GM19397 (cell line): ENCODE measurements around the gene ANO1.
"Not testable (repeated sequence)": the region's sequence is repeated elsewhere in the genome, so short reads cannot be mapped to it uniquely, and the experiment has no call there.

ENCODE experiments used
- ATAC-seq: cut with Tn5 transposase; IDR thresholded peaks from one replicate; pipeline ENCODE4 v1.9.1; 2021; ENCODE audit warnings: mild to moderate bottlenecking, moderate library complexity; ENCODE audit not compliant: unreplicated experiment

ANO1 gene

DNA sequence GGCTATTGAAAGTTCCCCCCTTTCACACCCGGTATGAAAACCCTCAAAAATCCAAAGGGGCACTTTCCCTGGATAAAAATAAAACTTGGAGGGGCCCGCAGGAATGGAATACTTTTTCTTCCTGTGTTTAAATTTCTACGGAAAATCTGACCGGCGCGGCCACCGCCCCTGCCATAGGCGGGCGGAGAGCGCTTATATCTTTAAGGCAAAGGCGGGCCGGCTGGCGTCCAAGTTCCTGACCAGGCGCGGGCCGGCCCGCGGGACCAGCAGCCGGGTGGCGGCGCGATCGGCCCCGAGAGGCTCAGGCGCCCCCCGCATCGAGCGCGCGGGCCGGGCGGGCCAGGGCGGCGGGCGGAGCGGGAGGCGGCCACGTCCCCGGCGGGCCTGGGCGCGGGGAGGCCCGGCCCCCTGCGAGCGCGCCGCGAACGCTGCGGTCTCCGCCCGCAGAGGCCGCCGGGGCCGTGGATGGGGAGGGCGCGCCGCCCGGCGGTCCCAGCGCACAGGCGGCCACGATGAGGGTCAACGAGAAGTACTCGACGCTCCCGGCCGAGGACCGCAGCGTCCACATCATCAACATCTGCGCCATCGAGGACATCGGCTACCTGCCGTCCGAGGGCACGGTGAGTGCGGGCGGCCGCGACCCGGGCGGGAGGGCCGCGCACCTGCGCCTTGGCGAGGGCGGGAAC is at the start of gene ANO1:
Gene ANO1, plus strand, starts transcription at position 223 of the 686 bp plus-strand sequence. Its CDS starts 290 bp downstream, at position 513.
- no peak for ATAC-seq

DNA sequence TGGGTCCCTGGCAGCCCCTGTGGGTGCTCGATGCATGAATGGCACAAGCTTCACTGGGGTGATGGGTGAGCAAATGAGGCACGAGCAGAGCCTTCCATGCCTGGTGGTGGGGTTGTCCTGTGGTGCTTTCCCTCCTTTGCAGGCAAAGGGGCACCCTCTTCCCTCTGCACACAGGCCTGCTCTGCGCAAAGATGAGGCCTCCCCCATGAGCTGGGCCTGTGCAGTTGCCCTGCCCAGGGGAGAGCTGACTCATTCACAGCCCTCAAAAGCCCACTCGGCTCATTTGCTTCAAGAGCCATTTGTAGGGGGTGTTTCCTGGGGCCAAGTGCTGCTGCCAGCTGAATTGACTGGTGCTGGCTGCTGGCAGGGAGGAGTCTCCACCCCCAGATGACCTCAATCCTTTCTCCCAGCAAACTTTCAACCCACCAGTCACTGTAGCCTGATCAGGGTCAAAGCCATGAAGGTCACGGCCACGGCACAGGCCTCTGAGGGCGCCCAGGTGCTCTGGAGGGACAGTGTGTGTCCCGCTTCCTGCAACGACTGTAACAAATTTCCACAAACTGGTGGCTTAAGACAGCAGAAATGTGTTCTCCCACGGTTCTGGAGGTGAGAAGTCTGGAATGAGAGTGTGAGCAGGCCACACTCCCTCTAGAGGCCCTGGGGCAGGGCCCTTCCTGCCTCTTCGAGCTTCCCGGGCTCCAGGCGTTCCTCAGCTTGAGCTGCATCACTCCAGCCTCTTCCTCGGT is 48.8 kb upstream of the ANO1 start:
- ATAC-seq, result no peak

DNA sequence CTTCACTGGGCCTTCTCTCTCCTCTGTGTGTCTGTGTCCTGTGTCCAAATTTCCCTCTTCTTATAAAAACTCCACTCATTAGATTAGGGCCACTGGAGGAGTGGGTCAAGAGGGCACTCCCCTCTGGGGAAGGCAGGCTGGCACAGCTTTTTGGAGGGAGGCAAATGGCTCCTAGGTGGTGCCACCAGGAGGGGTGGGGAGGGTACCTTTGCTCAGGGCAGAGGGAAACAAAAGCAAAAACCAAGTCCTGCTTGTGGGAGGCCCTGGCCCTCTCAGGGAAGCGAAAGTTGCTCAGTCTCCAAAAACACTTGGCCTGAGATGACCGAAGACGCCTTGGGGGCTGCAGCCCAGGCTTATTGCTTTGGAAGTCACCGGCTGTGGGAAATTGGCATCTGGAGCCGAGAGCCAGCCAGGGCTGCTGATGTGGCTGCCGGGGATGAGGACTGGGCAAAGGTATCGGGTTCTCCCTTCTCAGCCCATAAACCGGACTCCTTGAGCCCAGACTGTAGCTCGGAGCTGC is 48.2 kb upstream of the ANO1 start:
- no peak for ATAC-seq

DNA sequence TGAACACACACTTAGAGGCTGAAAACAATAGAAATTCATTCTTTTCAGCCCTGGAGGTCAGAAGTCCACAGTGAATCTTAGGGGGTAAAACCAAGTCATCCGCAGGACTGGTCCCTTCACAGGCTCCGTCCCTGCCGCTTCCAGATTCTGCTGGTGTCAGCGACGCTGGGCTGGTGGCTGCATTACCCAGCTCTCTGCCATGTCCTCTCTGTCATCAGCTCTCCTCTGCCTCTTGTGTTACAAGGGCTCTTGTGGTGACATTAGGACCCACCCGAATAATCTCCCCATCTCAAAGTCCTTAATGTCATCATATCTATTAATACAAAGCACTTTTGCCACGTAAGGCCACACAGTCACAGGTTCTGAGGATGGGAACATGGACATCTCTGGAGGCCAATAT is 47.7 kb upstream of the ANO1 start:
- no peak for ATAC-seq

DNA sequence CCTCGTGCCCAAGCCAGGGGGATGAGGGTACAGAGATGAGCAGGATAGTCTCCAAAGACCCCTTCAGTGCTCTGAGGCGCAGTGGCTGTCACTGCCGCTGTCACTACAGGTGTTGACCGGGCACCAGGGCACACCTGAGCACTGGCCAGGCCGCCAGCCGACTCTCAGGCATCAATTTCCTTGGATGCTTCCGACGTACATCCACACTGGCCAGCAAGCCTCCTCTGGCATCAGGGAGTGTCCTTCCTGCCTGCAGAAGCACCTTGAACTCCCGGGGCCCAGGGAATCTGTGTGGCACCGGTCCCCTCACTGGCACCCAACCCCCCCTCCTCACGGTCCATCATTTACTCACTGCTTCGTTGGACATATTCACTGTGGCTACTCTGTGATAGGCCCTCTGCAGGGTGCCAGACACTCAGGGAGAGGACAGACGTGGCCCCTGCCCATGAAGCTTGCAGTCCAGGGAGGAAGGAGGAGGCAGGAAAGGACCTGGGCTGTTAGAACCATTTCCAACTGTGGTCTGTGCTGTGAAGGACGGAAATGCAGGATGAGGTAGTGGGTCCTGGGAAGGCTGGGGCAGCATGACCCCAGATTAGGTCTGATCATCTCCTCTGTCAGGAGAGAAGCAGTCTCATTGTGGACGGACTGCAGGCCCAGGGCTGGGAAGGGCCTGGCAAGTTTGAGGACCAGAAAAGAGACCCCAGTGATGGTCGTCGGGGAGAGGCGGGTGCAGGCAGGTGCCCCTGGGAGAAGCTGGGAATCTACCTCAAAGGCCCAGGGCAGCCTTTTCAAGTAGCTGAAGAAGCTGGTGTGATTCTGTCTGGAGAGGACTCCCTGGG is 46.3 kb upstream of the ANO1 start:
- ATAC-seq, result no peak

DNA sequence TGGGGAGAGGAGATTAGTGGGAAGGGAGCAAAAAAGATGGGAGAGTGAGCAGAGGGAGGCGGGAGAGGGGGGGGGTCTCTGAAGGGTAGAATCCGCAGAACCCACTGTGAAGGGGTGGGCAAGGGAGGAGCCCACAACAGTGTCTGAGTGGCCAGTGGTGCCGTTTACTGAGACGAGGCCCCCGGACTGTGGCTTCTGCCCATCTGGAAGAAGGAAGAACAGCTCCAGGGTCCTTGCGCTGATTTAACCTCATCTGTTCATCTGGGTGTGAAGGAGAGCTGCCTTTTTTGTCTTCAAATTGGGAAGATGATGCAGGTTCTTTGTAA is 45.7 kb upstream of the ANO1 start:
- ATAC-seq, result no peak

DNA sequence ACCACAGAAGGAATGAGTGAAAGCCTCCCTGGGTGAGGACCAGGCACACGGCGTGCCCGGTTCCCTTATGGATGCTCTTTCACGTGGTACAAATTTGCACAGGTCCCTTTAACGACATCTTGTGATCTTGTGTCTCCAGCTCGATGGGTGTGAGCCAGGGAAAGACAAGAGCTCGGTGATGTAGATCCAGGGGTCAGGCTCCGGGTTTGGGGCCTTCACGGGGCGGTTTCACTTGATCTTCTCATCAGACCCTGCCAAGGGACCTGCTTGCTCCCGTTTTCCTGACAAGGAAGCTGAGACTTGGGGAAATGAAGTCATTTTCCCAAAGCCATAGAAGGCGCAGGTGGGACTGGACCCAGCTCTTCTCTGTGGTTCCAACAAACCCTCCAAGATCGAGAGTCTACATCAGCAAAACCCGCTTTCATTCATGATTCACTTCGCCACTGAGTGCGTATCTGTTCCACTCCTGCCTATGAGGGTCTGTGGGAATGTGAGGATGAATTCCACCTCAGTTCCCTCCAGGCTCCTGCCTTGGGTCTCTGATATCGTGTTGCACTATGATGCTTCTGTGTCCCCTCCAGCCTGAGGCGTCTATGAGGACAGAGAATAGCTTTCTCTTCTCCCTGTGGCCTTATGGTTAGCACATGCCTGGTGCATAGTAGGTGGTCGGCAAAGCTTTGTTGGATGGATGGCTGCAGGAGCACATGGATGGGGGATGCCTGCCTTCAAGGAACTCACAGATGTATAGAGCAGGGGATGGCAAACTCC is 45.0 kb upstream of the ANO1 start:
- ATAC-seq, result no peak

DNA sequence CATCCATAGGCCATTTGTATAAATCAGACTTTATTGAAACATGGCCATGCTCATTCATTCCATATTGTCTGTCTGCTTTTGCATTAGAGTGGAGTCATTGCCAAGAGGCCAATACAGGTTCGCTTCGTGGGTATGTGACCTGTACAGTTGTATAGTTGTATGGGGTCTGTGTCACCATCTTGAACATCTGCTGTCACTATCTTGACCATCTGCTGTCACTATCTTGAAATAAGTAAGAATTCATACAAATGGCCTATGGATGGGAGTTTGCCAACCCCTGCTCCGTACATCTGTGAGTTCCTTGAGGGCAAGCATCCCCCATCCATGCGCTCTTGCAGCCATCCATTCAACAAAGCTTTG is 44.4 kb upstream of the ANO1 start:
- no peak for ATAC-seq

DNA sequence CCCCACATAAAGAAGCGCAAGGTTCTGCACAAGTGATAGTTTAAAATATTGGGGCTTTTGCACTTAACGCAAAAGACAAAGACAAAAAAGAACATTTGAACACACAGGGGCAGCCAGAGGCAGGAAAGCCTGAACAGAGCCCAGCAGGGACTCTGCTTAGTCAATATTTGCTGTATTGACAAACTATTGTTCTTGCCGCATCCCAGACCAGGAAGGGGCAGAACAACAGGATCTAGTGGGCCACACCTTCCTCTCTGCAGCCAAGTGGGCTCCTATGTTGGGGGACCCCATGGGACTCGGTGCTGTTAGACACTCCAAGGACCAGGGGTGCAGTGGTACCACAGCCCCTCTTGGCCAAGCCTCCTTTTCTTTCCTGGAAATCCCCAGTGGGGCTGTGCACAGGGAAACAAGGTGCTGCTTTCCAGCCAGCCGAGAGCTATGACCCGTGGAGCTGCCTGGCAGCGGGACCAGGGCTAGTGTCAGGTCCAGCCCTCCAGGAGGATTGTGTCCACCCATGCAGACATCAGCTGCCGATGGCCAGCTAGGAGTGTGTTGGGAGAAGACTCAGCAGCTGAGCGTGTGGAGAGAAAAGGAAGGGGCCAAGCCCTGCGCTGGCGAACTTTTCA is 43.3 kb upstream of the ANO1 start:
- ATAC-seq, result no peak

DNA sequence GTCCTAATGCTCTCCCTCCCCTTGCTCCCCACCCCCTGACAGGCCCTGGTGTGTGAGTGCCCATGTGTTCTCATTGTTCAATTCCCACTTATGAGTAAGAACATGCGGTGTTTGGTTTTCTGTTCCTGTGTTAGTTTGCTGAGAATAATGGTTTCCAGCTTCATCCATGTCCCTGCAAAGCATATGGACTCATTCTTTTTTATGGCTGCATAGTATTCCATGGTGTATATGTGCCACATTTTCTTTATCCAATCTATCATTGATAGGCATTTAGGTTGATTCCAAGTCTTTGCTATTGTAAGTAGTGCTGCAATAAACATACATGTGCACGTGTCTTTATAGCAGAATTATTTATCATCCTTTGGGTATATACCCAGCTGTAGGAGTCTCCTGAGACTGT is 42.5 kb upstream of the ANO1 start:
- ATAC-seq, result not testable (repeated sequence)

DNA sequence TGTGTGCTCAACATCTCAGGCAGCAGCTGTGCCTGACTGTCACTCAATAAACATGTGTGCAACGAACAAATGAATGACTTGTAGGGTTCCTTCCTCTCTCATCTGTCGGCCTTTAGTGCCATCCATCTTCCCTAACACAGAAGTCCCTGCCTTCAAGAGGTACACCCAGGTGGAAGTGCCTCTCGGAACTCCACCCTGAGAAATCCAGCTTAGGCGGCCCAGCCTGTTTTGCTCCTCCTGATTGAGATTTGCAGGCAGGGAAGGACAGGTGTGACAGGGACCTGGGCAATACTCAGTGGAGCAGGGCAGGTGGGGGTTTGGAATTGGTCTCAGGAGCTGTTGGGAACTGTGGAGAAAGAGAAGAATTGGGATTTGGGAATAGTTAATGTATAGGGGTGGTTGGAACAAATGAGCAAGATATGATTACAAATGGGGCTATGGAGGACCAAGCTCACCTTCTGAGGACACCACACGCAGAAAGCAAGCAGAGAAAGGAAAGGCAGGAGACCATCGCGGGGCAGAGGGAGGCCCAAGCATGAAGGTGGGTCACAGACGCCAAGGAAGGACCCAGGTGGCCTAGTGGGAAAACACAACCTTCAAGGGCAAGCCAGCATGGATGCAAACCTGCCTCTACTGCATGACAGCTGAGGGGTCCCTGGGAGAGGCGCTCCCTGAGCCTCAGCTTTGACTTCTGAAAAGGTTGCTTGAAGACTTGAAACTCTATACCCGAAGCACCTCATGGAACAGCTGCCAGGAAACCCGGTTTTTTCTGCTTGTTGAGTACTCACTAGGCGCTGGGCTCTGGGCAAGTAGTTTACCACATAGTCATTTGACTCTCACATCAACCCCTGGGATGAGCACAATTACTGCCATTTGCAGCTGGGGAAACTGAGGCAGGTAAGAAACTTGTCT is 40.9 kb upstream of the ANO1 start:
- ATAC-seq, result no peak

DNA sequence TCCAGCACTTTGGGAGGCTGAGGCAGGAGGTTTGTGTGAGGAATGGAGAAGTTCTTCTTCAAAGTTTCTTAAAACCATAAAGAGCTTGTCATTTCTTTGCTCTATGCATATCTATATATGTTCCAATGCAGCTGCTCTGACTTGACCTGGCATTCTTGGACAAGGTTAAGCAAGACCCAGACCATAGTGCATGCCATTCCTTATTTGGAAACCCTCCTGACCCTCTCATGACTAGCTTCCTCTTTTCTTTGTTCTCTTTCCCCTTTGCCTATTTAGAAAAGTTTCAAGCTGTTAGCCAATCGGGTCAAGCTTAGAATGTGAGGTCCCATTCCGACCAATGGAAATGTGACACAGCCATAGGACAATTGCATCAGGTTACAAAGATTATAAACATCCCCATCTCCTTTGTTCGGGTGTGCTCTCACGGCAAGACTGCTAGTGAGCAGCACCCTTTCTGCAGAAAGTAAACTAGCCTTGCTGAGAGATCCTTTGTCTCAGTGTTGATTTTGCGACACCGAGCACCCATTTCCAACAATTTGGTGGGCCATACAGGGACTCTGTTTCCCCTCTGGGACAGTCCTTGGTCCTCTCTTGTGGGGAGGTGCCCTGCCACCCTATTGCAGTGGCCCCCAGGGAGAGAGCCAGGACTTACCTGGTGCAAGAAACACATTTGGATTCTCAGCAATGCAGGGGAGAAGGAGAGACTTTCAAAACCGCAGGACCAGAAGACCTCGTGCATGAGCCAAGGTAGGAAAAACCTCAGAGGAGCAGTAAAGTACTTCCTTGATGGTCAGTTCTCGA is 39.9 kb upstream of the ANO1 start:
- no peak for ATAC-seq

DNA sequence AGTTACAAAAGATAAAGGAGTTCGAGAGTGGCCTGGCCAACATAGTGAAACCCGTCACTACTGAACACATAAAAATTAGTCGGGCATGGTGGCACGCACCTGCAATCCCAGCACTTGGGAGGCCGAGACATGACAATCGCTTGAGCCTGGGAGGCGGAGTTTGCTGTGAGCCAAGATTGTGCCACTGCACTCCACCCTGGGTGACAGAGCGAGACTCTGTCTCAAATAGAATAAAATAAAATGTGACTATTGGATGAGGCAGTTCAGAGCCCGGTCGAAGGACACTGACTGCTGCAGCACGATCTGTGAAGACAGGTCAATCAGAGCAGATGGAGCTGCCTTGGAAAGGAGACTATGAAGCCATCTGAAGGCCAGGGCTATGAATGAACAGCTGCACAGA is 37.7 kb upstream of the ANO1 start:
- ATAC-seq, result no peak

DNA sequence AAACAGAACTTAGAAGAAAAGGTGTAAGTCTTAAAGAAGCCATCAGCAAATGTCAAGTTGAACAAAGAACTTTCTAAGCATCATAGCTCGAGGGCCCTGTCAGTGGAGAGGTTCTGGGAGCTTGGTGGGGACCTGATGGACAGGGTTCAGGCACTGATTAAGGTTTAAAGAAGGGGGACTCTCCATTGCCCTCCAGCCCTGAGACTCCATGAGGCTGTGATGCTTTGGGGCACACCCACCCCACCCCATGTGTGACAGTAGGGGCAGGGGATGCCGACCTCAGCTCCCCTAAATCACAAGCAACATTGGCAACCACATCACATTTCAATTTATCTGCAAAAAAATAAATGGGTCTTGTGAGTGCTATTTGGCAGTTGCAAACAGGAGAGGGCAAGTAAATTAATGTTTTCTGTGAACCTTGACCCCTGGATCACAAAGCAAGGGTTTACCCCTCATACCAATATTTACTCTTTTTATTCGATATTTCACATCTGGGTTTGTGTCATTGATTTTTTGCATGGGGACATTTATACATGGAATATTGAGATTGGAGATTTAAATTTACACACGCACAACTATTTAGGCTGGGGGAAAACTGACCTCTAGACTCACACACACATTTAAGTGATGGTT is 37.1 kb upstream of the ANO1 start:
- no peak for ATAC-seq

DNA sequence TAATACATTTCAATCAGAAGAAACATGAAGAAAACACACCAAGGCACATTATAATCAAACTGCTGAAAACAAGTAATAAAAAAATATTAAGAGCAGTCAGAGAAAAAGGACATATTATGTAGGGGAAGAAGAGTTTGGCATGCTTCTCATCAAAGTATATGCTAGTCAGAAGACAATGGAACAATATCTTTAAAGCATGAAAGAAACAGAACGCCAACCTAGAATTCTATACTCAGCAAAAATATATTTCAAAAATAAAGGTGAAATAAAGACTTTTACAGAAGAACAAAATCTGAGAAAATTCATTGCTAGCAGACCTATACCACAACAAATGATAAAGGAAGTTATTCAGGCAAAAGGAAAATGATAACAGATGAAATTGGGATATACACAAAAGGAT is 34.6 kb upstream of the ANO1 start:
- ATAC-seq, result no peak

DNA sequence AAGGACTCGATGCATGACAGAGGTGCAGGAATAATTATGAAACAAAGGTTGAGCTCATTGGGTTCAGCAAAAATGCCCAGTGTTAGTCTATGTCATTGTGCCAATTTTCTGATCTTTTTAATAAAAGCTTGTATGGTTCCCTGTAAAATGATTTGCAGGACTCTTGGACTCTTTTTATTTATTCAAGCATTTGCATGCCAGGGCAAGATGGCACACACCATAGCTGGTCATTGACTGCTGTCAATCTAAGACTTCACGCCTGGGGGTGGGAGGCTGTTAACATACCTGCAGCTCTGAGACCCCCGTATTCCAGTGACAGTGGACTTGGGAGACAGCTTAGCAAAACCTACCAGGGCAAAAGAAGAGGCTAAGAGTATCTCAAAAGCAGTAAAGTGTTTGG is 32.0 kb upstream of the ANO1 start:
- ATAC-seq, result no peak

DNA sequence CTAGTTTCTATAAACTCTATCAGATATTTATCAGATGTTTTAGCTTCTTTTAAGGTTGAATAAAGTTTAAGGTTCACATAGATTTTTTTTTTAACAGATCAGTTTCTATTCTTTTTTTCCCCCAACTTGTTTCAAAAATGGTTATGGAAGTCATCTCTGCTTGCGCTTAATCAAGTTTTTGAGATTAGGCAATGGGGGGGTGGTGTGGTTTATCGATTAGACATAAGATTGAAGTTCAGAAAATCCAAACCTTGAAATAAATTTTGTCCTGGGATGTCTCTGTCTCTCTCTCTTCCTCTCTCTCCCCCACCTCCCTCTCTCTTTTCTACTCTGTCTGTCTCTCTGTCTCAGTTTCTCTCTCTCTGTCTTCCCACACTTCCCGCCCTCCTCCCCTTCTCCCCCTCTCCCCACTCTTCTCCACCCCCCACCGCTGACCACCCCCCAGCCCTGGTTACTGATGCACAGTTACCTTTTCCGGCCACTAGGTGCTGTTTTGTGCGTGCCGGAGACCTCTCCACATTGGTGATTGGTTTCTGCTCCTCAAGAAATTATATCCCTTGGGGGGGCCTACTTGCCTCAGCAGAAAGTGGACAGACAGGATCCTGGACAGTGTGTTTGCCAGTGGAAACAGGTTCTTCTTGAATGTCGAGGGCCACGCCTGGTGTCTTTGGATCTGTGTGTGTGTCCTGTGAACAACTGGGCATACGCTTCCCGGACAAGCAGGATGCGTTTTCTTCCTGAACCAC is 29.7 kb upstream of the ANO1 start:
- ATAC-seq, result no peak

DNA sequence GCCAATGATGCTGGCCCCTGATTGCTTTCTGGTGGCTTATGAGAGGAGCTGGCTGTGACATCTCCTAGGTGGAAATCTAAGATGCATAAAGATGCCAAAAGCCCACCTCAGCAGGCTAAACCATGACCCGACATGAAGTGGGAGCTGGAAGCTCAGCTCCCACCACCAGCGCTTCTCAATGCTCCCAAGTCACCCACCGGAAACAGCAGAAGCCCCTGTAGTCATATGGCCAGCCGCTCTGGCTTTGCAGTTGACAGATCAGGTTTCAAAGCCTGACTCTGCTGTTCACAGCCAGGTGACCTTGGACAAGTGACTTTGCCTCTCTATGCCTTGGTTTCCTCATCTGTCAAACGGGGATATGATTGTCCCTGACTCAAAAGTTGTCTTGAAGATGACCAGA is 29.1 kb upstream of the ANO1 start:
- no peak for ATAC-seq
